GM21381 (cell line): ENCODE results near the gene PRKCZ.
"Not testable (repeated sequence)": the region's sequence is repeated elsewhere in the genome, so short reads cannot be mapped to it uniquely, and the experiment has no call there.

Experiments used
- ATAC-seq: cut with Tn5 transposase; IDR thresholded peaks from one replicate; pipeline ENCODE4 v1.9.1; 2021; ENCODE audit warnings: mild to moderate bottlenecking, moderate library complexity; ENCODE audit not compliant: unreplicated experiment

Gene PRKCZ

GRCh38 chr1:2112280-2112701 lies 62.1 kb downstream of the PRKCZ start:
- no peak for ATAC-seq

- ATAC-seq = no peak
Measured at GRCh38 chr1:2113620-2114135, 63.5 kb downstream of the PRKCZ start.

- not testable (repeated sequence) for ATAC-seq
Measured at GRCh38 chr1:2114635-2115007, 64.4 kb downstream of the PRKCZ start.

- ATAC-seq = no peak
Measured at GRCh38 chr1:2115008-2115641, 64.9 kb downstream of the PRKCZ start.

- ATAC-seq = no peak
Measured at GRCh38 chr1:2115702-2116341, 65.6 kb downstream of the PRKCZ start.

GRCh38 chr1:2119886-2120285 lies 69.7 kb downstream of the PRKCZ start:
- ATAC-seq = no peak

- no peak for ATAC-seq
Measured at GRCh38 chr1:2121101-2121691, 71.0 kb downstream of the PRKCZ start.

GRCh38 chr1:2121794-2122193 lies 71.6 kb downstream of the PRKCZ start:
- ATAC-seq = not testable (repeated sequence)

GRCh38 chr1:2124446-2125198 lies 74.4 kb downstream of the PRKCZ start:
- ATAC-seq = no peak

GRCh38 chr1:2125350-2126211 lies 75.4 kb downstream of the PRKCZ start:
- no peak for ATAC-seq

GRCh38 chr1:2126331-2127186 lies 76.3 kb downstream of the PRKCZ start:
- no peak for ATAC-seq

GRCh38 chr1:2127187-2128145 lies 77.3 kb downstream of the PRKCZ start:
- ATAC-seq = no peak

- ATAC-seq = no peak
Measured at GRCh38 chr1:2128189-2128901, 78.1 kb downstream of the PRKCZ start.

- no peak for ATAC-seq
Measured at GRCh38 chr1:2129256-2129943, 79.2 kb downstream of the PRKCZ start.

- no peak for ATAC-seq
Measured at GRCh38 chr1:2130156-2130555, 79.9 kb downstream of the PRKCZ start.

GRCh38 chr1:2130871-2131289 lies 80.7 kb downstream of the PRKCZ start:
- ATAC-seq = no peak
